PFSK-1 (cell line): Measurements from ENCODE around the gene AOPEP.

Source experiments
- FOXP2 ChIP-seq: optimal IDR thresholded peaks from 2 replicates; pipeline ENCODE3; 2011; ENCODE audit warnings: borderline replicate concordance, control low read depth, inconsistent platforms; ENCODE audit not compliant: insufficient read depth; ENCODE audit errors: extremely low read length, extremely low read depth
- POLR2AphosphoS5 ChIP-seq: IDR thresholded peaks from 2 replicates; pipeline ENCODE4 v1.6.1; 2012; ENCODE audit warnings: low read depth, mild to moderate bottlenecking, control low read depth, low read length, moderate library complexity
- SIN3A ChIP-seq: IDR thresholded peaks from 2 replicates; pipeline ENCODE4 v1.6.1; 2012; ENCODE audit warnings: mild to moderate bottlenecking, low read length, moderate library complexity, borderline replicate concordance; ENCODE audit not compliant: insufficient read depth
- TAF1 ChIP-seq: IDR thresholded peaks from 2 replicates; pipeline ENCODE4 v1.6.1; 2012; ENCODE audit warnings: low read length, control low read depth, borderline replicate concordance; ENCODE audit not compliant: insufficient read depth
- TF ChIP-seq, protein P1 (sequence below), 2 experiments: IDR thresholded peaks; 2 replicates each; pipeline versions ENCODE4 v1.6.1 to v1.8.0; 2011 to 2012; ENCODE audit warnings: low read depth in 2 of 2, low read length in 2 of 2, control low read depth in 1 of 2, inconsistent platforms in 1 of 2, mild to moderate bottlenecking in 1 of 2, moderate library complexity in 1 of 2; ENCODE audit not compliant: insufficient read depth in 1 of 2

Gene AOPEP

DNA sequence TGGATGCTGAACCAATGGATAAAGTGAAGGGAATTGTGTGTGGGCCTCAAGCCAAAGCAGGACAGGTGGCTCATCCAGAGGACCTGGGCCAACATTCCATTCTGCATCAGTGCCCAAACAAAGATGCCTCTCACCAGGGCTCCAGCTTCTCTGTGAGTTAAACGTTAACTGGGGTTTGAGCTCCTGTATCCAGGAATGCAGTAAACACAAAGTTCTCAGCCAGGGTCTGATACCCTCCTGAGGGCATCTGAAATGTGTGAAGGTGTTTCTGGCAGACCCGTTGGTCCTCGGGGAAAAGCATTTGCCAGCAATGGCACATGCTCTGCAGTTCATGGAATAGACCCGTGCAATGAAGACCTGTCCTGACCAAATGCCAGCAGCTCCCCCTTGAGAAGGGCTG, 33.9 kb upstream of the AOPEP start:
- TF ChIP-seq POLR2AphosphoS5: no peak
- TF ChIP-seq, protein P1, sequence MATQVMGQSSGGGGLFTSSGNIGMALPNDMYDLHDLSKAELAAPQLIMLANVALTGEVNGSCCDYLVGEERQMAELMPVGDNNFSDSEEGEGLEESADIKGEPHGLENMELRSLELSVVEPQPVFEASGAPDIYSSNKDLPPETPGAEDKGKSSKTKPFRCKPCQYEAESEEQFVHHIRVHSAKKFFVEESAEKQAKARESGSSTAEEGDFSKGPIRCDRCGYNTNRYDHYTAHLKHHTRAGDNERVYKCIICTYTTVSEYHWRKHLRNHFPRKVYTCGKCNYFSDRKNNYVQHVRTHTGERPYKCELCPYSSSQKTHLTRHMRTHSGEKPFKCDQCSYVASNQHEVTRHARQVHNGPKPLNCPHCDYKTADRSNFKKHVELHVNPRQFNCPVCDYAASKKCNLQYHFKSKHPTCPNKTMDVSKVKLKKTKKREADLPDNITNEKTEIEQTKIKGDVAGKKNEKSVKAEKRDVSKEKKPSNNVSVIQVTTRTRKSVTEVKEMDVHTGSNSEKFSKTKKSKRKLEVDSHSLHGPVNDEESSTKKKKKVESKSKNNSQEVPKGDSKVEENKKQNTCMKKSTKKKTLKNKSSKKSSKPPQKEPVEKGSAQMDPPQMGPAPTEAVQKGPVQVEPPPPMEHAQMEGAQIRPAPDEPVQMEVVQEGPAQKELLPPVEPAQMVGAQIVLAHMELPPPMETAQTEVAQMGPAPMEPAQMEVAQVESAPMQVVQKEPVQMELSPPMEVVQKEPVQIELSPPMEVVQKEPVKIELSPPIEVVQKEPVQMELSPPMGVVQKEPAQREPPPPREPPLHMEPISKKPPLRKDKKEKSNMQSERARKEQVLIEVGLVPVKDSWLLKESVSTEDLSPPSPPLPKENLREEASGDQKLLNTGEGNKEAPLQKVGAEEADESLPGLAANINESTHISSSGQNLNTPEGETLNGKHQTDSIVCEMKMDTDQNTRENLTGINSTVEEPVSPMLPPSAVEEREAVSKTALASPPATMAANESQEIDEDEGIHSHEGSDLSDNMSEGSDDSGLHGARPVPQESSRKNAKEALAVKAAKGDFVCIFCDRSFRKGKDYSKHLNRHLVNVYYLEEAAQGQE (IDR thresholded peaks at IDR 0.05; ENCODE audit: insufficient read depth in 1 of 2, low read depth in 2 of 2, low read length in 2 of 2): no peak
- TF ChIP-seq FOXP2: no peak
- no peak for TF ChIP-seq TAF1
- no peak for TF ChIP-seq SIN3A

DNA sequence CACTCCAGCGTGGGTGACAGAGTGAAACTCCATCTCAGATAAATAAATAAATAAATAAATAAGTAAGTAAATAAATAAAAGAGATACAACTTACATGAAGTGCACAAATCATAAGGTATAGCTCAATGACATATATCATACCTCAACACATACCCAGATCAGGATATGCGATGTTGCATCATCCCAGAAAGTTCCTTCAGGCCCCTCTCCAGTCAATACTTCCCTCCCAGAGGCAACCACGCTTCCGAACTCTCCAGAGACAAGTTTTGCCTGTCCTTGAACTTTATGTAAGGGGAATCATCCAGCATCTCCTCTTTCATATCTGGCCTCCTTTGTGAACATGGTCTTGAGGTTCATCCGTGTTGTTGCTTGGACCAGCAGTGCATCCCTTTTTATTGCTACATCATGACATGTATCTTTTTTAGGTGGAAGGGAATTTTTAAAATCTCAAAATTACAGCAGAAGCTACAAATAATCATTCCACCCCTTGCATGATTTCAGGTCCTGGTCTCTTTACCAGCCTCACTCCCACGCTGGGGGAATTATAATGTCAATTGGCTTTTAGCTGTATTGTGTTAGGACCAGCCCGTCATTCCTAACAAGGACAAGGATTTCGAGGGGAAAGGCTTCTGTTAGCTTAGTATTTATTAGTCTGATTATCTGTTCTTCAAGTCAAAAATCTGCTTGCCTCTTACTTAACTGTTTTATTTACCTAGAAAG, 32.9 kb upstream of the AOPEP start:
- TF ChIP-seq FOXP2: no peak
- no peak for TF ChIP-seq TAF1
- no peak for TF ChIP-seq POLR2AphosphoS5
- TF ChIP-seq SIN3A: no peak
- TF ChIP-seq, protein P1 (IDR thresholded peaks at IDR 0.05; ENCODE audit: insufficient read depth in 1 of 2, low read depth in 2 of 2, low read length in 2 of 2): no peak

DNA sequence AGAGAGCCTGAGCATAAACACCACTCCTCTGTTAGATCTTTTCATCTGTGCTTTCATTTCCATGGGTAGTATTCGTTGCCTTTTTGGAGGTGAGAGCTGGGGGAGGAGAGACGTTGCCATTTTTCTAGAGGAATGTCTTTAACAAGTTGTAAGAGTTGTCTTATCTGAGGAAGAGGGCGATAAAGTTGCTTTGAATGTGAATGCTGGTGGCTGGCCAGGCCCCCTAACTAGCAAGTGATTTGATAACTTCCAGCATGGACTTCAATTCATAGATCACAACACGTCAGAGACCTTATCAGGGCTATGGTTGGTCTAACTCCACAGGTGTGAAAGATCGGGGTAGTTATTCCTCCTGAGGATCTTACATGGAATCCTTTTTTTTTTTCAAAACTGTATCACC, 30.0 kb upstream of the AOPEP start:
- TF ChIP-seq FOXP2 (no peak), SIN3A (no peak)
- TF ChIP-seq, protein P1 (IDR thresholded peaks at IDR 0.05; ENCODE audit: insufficient read depth in 1 of 2, low read depth in 2 of 2, low read length in 2 of 2): no peak

DNA sequence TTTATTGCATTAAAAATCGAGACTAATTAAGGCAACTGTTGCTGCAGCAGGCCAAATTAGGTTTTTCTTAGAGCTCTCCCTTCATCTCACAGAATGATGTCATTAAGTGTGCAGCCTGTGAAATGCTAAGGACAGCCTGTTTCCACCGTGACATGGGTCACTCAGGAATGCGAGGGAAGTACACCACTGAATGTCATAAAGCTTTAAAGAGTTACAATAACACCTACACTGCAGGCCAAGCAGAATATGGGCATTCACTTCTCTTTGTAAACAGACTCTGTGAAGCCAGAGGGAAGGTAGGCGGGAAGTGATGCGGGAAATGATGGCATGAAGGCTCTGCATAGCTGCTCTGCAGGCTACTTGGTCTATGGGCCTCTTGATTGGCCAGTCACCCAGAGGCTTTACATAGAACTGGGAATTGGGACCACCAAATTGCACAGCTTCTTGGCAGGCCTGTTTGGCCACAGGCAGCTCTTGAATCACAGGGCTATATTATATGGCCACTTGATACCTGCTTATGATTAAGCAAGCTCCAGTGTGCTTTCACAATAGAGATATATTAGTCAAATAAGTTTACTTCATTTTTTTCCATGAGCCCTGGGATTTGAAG, 28.4 kb upstream of the AOPEP start:
- TF ChIP-seq POLR2AphosphoS5 (no peak), TAF1 (no peak)

DNA sequence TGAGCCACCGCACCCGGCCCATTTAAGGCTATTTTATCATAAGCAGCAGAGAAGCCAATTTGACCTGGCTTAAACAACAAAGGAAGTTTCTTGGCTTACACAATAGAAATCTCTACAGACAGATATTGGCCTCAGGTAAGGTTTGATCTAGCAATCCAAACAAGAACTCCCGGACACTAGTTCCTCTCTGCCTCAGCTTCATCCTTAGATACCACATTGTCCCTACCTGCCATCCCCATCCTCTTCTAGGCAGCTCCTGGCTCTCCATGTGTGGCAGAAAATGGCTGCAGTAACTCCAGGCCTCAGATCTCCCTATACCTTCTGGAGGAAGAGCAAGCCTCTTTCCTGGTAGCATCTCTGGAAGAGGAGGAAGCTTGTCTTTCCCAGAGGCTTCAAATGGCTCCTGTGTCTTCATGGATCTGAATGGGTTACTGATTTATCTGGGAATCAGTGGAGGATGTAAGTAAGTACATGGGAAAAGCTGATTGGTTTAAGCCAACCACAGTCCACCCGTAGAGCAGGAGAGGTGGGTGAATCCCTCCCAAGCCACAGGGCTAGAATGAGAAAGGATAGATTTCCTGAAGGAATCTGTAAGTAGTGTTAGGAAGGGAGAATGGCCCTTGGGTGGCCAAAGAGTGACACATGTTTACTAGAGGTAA, 26.7 kb upstream of the AOPEP start:
- TF ChIP-seq, protein P1 (IDR thresholded peaks at IDR 0.05; ENCODE audit: insufficient read depth in 1 of 2, low read depth in 2 of 2, low read length in 2 of 2): no peak
- no peak for TF ChIP-seq SIN3A
- TF ChIP-seq TAF1: no peak
- no peak for TF ChIP-seq FOXP2
- TF ChIP-seq POLR2AphosphoS5: no peak
